Measurements from ENCODE around the gene EPB41.
"Not testable (repeated sequence)": the region's sequence is repeated elsewhere in the genome, so short reads cannot be mapped to it uniquely, and the experiment has no call there.

The EPB41 gene

GRCh38 chr1:29112705-29113412 is 198.5 kb downstream of the EPB41 start:
- DNase-seq (ENCODE audit: low spot score): no peak

GRCh38 chr1:29113413-29114117 is 199.2 kb downstream of the EPB41 start:
- DNase-seq (ENCODE audit: low spot score): no peak

GRCh38 chr1:29114654-29115053 is 200.3 kb downstream of the EPB41 start:
- no peak for DNase-seq (ENCODE audit: low spot score)

GRCh38 chr1:29117381-29117780 is 203.0 kb downstream of the EPB41 start:
- DNase-seq (ENCODE audit: low spot score): no peak

GRCh38 chr1:29119121-29119929 is 205.0 kb downstream of the EPB41 start:
- no peak for DNase-seq (ENCODE audit: low spot score)

GRCh38 chr1:29120367-29120766 is 206.0 kb downstream of the EPB41 start:
- DNase-seq (ENCODE audit: low spot score): no peak

- no peak for DNase-seq (ENCODE audit: low spot score)
These were observed 206.6 kb downstream of the EPB41 start for GRCh38 chr1:29120947-29121485.

GRCh38 chr1:29121516-29121935 is 207.2 kb downstream of the EPB41 start:
- no peak for DNase-seq (ENCODE audit: low spot score)

- DNase-seq (ENCODE audit: low spot score): no peak
These were observed 207.7 kb downstream of the EPB41 start for GRCh38 chr1:29121936-29122681.

- no peak for DNase-seq (ENCODE audit: low spot score)
These were observed 208.3 kb downstream of the EPB41 start for GRCh38 chr1:29122682-29123052.

- DNase-seq (ENCODE audit: low spot score): no peak
These were observed 208.9 kb downstream of the EPB41 start for GRCh38 chr1:29123053-29123886.

- no peak for DNase-seq (ENCODE audit: low spot score)
These were observed 209.6 kb downstream of the EPB41 start, which contains the start of gene TMEM200B for GRCh38 chr1:29123887-29124365. Gene TMEM200B (minus strand): TSS chr1:29123903. CDS start chr1:29121828, 2,075 bp downstream.

- DNase-seq (ENCODE audit: low spot score): no peak
These were observed 210.2 kb downstream of the EPB41 start for GRCh38 chr1:29124366-29125236.

GRCh38 chr1:29125237-29125641 is 210.9 kb downstream of the EPB41 start:
- DNase-seq (ENCODE audit: low spot score): no peak

- DNase-seq (ENCODE audit: low spot score): no peak
These were observed 211.4 kb downstream of the EPB41 start for GRCh38 chr1:29125788-29126187.

GRCh38 chr1:29126198-29126597 is 211.8 kb downstream of the EPB41 start:
- DNase-seq (ENCODE audit: low spot score): no peak

GRCh38 chr1:29128739-29129138 is 214.4 kb downstream of the EPB41 start:
- DNase-seq (ENCODE audit: low spot score): no peak

- DNase-seq (ENCODE audit: low spot score): no peak
These were observed 215.5 kb downstream of the EPB41 start for GRCh38 chr1:29129916-29130315.

GRCh38 chr1:29131056-29131455 is 216.7 kb downstream of the EPB41 start:
- not testable (repeated sequence) for DNase-seq (ENCODE audit: low spot score)
